Body of pancreas (tissue), 4 donors: ENCODE results near the gene CDC42SE2.

Experiments used
- POLR2A ChIP-seq, 3 donors: fragments of 450-650 bp; IDR thresholded peaks; one replicate each; pipeline ENCODE4 v1.6.1; 2016; ENCODE audit warnings: antibody characterized with exemption in 3 of 3, mild to moderate bottlenecking in 2 of 3
- TF ChIP-seq, protein P1 (sequence below), 7 experiments: fragments of 450-650 bp in 4 of 7; fragments of 200-600 bp in 3 of 7; sonication (generic) in 3 of 7; IDR thresholded peaks; one replicate each; pipeline ENCODE4 v1.5.1; 2016 to 2019; ENCODE audit warnings: antibody characterized with exemption in 7 of 7

DNA sequence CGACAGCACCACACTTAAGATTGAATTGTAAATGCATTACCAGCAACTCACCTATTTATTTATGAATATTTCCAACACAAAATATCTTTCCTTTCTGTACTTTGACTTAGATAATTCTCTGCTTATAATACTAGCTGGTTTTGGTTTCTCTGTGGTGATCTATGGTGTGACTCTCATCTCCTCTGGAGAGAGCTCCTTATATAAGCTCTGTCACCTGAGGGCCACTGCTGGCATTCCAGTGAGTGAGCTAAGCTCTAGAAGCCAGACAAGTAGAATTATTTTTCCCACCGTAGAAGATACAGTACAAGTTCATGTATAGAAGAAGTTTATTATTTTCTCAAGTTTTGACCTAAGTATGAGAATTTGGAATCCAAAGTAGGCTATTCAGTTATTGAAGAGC is 111.5 kb downstream of the CDC42SE2 start:
- TF ChIP-seq, protein P1, sequence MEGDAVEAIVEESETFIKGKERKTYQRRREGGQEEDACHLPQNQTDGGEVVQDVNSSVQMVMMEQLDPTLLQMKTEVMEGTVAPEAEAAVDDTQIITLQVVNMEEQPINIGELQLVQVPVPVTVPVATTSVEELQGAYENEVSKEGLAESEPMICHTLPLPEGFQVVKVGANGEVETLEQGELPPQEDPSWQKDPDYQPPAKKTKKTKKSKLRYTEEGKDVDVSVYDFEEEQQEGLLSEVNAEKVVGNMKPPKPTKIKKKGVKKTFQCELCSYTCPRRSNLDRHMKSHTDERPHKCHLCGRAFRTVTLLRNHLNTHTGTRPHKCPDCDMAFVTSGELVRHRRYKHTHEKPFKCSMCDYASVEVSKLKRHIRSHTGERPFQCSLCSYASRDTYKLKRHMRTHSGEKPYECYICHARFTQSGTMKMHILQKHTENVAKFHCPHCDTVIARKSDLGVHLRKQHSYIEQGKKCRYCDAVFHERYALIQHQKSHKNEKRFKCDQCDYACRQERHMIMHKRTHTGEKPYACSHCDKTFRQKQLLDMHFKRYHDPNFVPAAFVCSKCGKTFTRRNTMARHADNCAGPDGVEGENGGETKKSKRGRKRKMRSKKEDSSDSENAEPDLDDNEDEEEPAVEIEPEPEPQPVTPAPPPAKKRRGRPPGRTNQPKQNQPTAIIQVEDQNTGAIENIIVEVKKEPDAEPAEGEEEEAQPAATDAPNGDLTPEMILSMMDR (IDR thresholded peaks at IDR 0.05), result no peak
- no peak for TF ChIP-seq POLR2A (IDR thresholded peaks at IDR 0.05)
